Adrenal gland (tissue), 12 donors: ENCODE data around the gene CAMK2D. TPM values are rescaled to one million over a fixed set of nuclear protein-coding genes. Genes with fewer than 3 reads are reported as not detected.

ENCODE experiments used
- DNase-seq, 7 donors: peaks; one replicate each; pipeline ENCODE4 v3.0.0-alpha.2; 2019 to 2020
- H3K27ac ChIP-seq, 5 donors: fragments of 200-600 bp; sonication (generic) in 4 of 5; 1 replicate in 3 of 5; 2 replicates in 2 of 5; pipeline versions ENCODE4 v1.5.1 to v1.8.0; 2016 to 2020; ENCODE audit warnings: mild to moderate bottlenecking in 1 of 5
- H3K27me3 ChIP-seq: fragments of 200-600 bp; 2 replicates; pipeline ENCODE4 v1.8.0; 2021
- H3K36me3 ChIP-seq, 2 donors: fragments of 200-600 bp; replicated peaks in 1 of 2; 1 replicate in 1 of 2; 2 replicates in 1 of 2; pipeline versions ENCODE4 v1.5.1 to v1.8.0; 2018 to 2022
- H3K4me1 ChIP-seq, 2 donors: fragments of 200-600 bp; replicated peaks in 1 of 2; 1 replicate in 1 of 2; 2 replicates in 1 of 2; pipeline versions ENCODE4 v1.5.1 to v1.8.0; 2018 to 2021
- H3K4me3 ChIP-seq, 4 donors: fragments of 200-600 bp; sonication (generic) in 3 of 4; one replicate each; pipeline ENCODE4 v1.5.1; 2016 to 2018
- H3K9me3 ChIP-seq, 3 donors: fragments of 200-600 bp; sonication (generic) in 1 of 3; replicated peaks in 1 of 3; 1 replicate in 2 of 3; 2 replicates in 1 of 3; pipeline versions ENCODE4 v1.5.1 to v1.8.0; 2016 to 2021
- CTCF ChIP-seq, 6 experiments: fragments of 450-650 bp in 4 of 6; fragments of 200-600 bp in 2 of 6; sonication (generic) in 1 of 6; IDR thresholded peaks; 1 replicate in 5 of 6; 2 replicates in 1 of 6; pipeline versions ENCODE4 v1.5.1 to v1.8.0; 2016 to 2021; ENCODE audit warnings: antibody characterized with exemption in 6 of 6, mild to moderate bottlenecking in 2 of 6, moderate library complexity in 1 of 6
- POLR2A ChIP-seq, 2 donors: fragments of 450-650 bp; IDR thresholded peaks; one replicate each; pipeline ENCODE4 v1.6.1; 2017; ENCODE audit warnings: antibody characterized with exemption in 2 of 2, mild to moderate bottlenecking in 2 of 2, moderate library complexity in 1 of 2
- WGBS, 4 donors: extraction: QIAGEN DNeasy Blood & Tissue Kit in 2 of 4; methylation state at CpG; one replicate each; pipeline versions ENCODE4 v1.1.5 to v1.1.7; 2013 to 2017; 5-methylcytosine and 5-hydroxymethylcytosine counted together
- intact Hi-C, 2 donors: fragments of 100-400 bp; cut with DNase I; formaldehyde crosslinking; loops; one replicate each; pipeline versions ENCODE4 v1.14.1 to v1.15.0; 2022 to 2023
- polyA plus RNA-seq, 3 donors: library from polyadenylated mRNA; stranded (reverse); fragments of 200-250 nt in 2 of 3; fragments of 350-450 nt in 1 of 3; fragmentation: Illumina TruSeq in 1 of 3; extraction: RNeasy Lipid Tissue Mini Kit (QIAGEN cat#74804) in 1 of 3; gene quantifications; one replicate each; pipeline ENCODE4 v1.2.3, GENCODE V29; 2013 to 2014
- total RNA-seq, 9 donors: library from RNA; depleted of rRNA in 4 of 9; stranded (reverse); fragments of >200 nt in 4 of 9; fragments of 120-200 nt in 1 of 9; fragmentation: NEBNext Ultra II Directional in 1 of 9; extraction: Animal tissue kit (Norgen Biotek cat#: 25700) in 1 of 9; gene quantifications; one replicate each; pipeline versions ENCODE4 v1.1.0 to v1.2.4, GENCODE V29; 2013 to 2023
- donor health status: healthy with polysubstance abuse.
- donor health status: Bipolar disorder and iron deficiency.
- donor health status: DM: yes; HTN: yes; CAD: no.
- donor health status: DM: no; HTN: no; CAD: no.
- donor health status: DM: no; HTN: no; CAD: no.
- donor health status: DM: yes; HTN: yes; CAD: no.

The CAMK2D gene
- total and polyA plus RNA-seq, 12 donors, result 7.6 to 83.9 (median 33.6) TPM

- DNase-seq, result peak in 1 of 7 donors; percentile 43
- no peak overlapping the region for H3K4me3 ChIP-seq
- peaks cover 0 to 5% of the 10 kb centered on the region in 2 donors for H3K4me1 ChIP-seq
- no peaks in the 10 kb centered on the region for H3K27me3 ChIP-seq
- H3K27ac ChIP-seq, result no peak overlapping the region
- no peaks in the 10 kb centered on the region for H3K9me3 ChIP-seq
- no peak for TF ChIP-seq CTCF (IDR thresholded peaks at IDR 0.05)
- TF ChIP-seq POLR2A (IDR thresholded peaks at IDR 0.05), result no peak
- intact Hi-C loops, result no loop called here
- no peaks in the 10 kb centered on the region for H3K36me3 ChIP-seq
Measured at GRCh38 chr4:113586072-113586471, 175.5 kb downstream of the CAMK2D start.

- Histone ChIP-seq H3K36me3 (no peaks in the 10 kb centered on the region), H3K27ac (no peak overlapping the region), H3K27me3 (no peaks in the 10 kb centered on the region), H3K4me3 (no peak overlapping the region), H3K9me3 (no peaks in the 10 kb centered on the region), H3K4me1 (peaks cover 0 to 5% of the 10 kb centered on the region in 2 donors)
- intact Hi-C loops, result no loop called here
- TF ChIP-seq POLR2A (IDR thresholded peaks at IDR 0.05) (no peak), CTCF (IDR thresholded peaks at IDR 0.05) (no peak)
- peak in 1 of 7 donors; percentile 32 for DNase-seq
- 63 to 73% (median 71%) methylated on average over 4 of the region's 4 CpGs for WGBS, 4 donors
Measured at GRCh38 chr4:113584407-113585150, 177.0 kb downstream of the CAMK2D start.

DNA sequence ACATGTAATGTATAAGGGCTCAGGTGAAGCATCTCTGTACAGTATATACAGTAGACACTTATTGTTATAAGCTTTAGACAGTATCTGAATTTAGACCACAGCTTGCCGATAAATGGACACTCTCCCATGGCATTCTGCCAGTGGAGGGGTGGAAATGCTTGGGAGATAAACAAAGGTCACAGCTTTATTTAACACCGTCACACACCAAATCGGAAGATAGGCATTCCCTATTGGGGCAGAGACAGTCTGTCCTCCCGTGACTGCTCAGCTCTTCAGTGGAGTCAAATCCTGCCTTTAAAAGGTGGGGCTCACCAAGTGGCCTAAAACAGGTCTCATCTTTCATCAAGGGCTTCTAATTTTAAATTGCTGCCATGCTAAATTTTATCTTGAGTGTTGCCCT is 178.8 kb downstream of the CAMK2D start:
- TF ChIP-seq CTCF (IDR thresholded peaks at IDR 0.05) (no peak), POLR2A (IDR thresholded peaks at IDR 0.05) (no peak)
- intact Hi-C loops, result no loop called here
- Histone ChIP-seq H3K27ac (no peak overlapping the region), H3K36me3 (no peaks in the 10 kb centered on the region), H3K9me3 (no peaks in the 10 kb centered on the region), H3K4me3 (no peak overlapping the region), H3K27me3 (no peaks in the 10 kb centered on the region), H3K4me1 (peaks cover 0 to 5% of the 10 kb centered on the region in 2 donors)
- no peak for DNase-seq
- WGBS, 4 donors, result 77 to 94% (median 84%) methylated on average over 4 of the region's 4 CpGs

DNA sequence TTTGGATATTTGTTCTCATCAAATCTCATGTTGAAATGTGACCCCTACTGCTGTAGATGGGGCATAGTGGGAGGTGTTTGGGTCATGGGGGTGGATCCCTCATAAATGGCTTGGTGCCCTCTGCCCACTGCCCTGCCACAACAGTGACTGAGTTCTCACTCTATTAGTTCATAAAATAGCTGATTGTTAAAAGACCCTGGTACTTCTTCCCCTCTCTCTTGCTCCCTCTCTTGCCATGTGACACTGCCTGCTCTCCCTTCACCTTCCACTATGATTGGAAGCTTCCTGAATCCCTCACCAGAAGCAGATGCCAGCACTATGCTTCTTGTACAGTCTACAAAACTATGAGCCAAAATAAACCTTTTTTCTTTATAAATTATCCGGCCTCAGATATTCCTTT is 182.2 kb downstream of the CAMK2D start:
- 89 to 96% (median 93%) methylated on average over 1 of the region's 1 CpG for WGBS, 4 donors
- H3K4me1 ChIP-seq, result peaks cover 4 to 7% of the 10 kb centered on the region in 2 donors
- H3K4me3 ChIP-seq, result no peak overlapping the region
- H3K9me3 ChIP-seq, result no peaks in the 10 kb centered on the region
- intact Hi-C loops, result no loop called here
- H3K27me3 ChIP-seq, result no peaks in the 10 kb centered on the region
- no peak for TF ChIP-seq POLR2A (IDR thresholded peaks at IDR 0.05)
- no peak for TF ChIP-seq CTCF (IDR thresholded peaks at IDR 0.05)
- H3K27ac ChIP-seq, result no peak overlapping the region
- H3K36me3 ChIP-seq, result no peaks in the 10 kb centered on the region
- no peak for DNase-seq
